Stimulated activated naive CD8-positive, alpha-beta T cell treated with anti-CD3 and anti-CD28 coated beads, Interleukin-15, amount 100 ng/mL, for 72 hours (primary cell): ENCODE data around the gene SYT3.
A peak's percentile ranks its signal among the peaks of the same experiment; 100 is the strongest.
"Not testable (repeated sequence)": the region's sequence is repeated elsewhere in the genome, so short reads cannot be mapped to it uniquely, and the experiment has no call there.

Source experiments
- ATAC-seq: fragments of 150-1000 bp; cut with Tn5 transposase; 2 replicates; pipeline ENCODE4 v1.10.0; 2021; ENCODE audit warnings: mild to moderate bottlenecking, moderate library complexity
- DNase-seq, 2 donors: peaks; one replicate each; pipeline ENCODE4 v3.0.0; 2021 to 2022
- H3K27ac Mint-ChIP-seq, 2 donors: one replicate each; pipeline ENCODE4 v1.8.0; 2022; ENCODE audit warnings: mild to moderate bottlenecking in 2 of 2, mixed read lengths in 2 of 2, moderate library complexity in 2 of 2
- H3K27me3 Mint-ChIP-seq: one replicate; pipeline ENCODE4 v1.8.0; 2022; ENCODE audit warnings: mixed read lengths
- H3K4me1 Mint-ChIP-seq: one replicate; pipeline ENCODE4 v1.8.0; 2022; ENCODE audit warnings: mild to moderate bottlenecking, mixed read lengths
- H3K4me3 Mint-ChIP-seq, 2 donors: one replicate each; pipeline ENCODE4 v1.8.0; 2022; ENCODE audit warnings: mild to moderate bottlenecking in 2 of 2, mixed read lengths in 2 of 2, moderate library complexity in 1 of 2
- H3K9me3 Mint-ChIP-seq, 2 donors: one replicate each; pipeline ENCODE4 v1.8.0; 2022; ENCODE audit warnings: mixed read lengths in 2 of 2

SYT3 gene

DNA sequence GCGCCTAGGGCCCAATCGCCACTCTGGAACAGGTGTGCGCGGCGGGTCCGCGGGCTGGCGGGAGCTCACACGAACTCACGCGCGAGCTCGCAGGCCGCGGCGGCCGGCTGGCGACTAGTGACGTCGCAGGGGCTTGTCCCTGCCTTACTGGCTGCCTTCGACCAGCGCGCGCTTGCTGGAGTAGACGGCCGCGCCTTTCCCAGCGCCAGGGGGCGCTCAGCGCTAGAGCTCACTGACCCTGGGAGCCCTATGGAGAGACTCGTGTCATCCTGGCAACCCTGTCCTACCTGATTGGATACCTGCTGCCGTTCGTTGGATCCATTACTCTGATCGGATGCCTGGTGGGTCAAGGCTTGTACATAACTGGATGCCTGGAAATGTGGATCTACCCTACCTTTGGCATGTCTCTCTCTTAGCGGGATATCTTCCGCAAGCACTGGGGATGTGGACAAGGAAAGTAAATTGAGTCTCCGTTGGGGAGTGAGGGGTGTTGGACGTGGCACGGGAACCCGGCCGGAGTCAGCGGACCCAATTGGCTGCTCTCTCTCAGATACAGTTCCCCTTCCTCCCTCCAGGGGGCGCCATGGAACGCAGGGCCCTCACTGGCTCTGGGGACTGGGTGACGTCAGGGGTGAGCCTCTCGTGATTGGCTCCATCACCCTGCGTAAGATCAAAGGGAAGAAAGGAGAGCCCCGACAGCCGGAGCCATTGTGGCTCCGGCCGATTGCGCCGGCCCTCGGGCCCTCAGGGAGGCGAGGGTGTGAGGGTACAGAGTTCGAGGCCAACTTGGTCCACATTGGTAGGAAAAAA lies 35.2 kb downstream of the SYT3 start:
- H3K4me3 Mint-ChIP-seq, H3K27ac Mint-ChIP-seq, DNase-seq: not testable (repeated sequence)
- H3K4me1 Mint-ChIP-seq: peaks cover 17% of the 10 kb centered on the region
- peaks cover 0 to 16% of the 10 kb centered on the region in 2 donors for H3K9me3 Mint-ChIP-seq
- peak; percentile 50 for ATAC-seq
- H3K27me3 Mint-ChIP-seq: peaks cover 75% of the 10 kb centered on the region

DNA sequence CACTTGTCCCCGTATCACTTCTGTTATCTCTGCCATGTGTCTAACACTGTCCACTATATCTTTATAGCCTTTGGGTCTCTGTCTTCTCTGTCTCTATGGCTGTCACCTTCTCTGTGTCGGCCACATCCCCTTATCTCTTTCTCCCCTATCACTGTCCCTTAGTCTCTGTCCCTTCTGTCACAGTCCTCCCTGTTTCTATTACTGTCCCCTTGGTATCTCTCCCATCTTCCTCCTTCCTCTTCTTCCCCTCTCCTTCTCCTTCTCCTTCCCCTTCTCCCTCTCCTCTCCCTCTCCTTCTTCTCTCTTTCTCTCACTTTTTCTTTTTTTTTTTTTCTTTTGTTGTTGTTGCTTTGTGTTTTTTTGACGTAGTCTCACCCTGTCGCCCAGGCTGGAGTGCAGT lies 36.7 kb downstream of the SYT3 start:
- no peak overlapping the region for H3K27ac Mint-ChIP-seq
- ATAC-seq (no peak), DNase-seq (no peak)
- H3K27me3 Mint-ChIP-seq: peaks cover 67% of the 10 kb centered on the region
- H3K4me3 Mint-ChIP-seq: no peak overlapping the region
- peaks cover 10% of the 10 kb centered on the region for H3K4me1 Mint-ChIP-seq
- peaks cover 0 to 10% of the 10 kb centered on the region in 2 donors for H3K9me3 Mint-ChIP-seq

DNA sequence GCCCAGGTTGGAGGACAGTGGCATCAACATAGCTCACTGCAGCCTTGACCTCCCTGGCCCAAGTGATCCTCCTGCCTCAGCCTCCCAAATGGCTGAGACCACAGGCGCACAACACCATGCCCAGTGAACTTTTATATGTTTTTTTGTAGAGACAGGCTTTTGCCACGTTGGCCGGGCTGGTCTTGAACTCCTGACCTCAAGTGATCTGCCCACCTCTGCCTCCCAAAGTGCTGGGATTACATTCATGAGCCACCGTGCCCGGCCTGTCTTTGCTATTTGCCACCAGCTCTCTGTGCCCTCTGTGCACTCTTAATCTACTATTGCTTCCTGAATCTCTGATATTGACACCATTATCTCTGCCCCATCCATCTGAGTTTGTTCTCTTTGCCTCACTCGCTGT lies 37.2 kb downstream of the SYT3 start:
- DNase-seq: no peak
- Mint-ChIP-seq H3K27ac (no peak overlapping the region), H3K4me3 (no peak overlapping the region), H3K4me1 (peaks cover 5% of the 10 kb centered on the region), H3K9me3 (peaks cover 0 to 6% of the 10 kb centered on the region in 2 donors), H3K27me3 (peaks cover 63% of the 10 kb centered on the region)
- ATAC-seq: no peak

DNA sequence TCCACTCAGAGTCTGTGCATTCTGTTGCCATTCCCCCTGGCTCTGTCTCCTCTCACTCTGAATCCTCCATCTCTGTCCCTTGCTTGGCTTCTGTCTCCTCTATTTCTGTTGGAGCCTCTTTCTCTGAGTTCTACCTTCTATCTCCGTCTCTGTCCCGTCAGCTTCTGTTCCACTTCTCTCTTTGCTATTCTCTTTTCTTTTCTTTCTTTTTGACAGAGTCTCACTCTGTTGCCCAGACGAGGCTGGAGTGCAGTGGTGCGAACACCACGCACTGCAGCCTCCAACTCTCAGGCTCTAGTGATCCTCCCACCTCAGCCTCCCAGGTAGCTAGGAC lies 37.6 kb downstream of the SYT3 start:
- ATAC-seq (no peak), DNase-seq (no peak)
- Mint-ChIP-seq H3K9me3 (peaks cover 0 to 1% of the 10 kb centered on the region in 2 donors), H3K4me1 (peaks cover under 1% of the 10 kb centered on the region), H3K4me3 (no peak overlapping the region), H3K27ac (no peak overlapping the region), H3K27me3 (peaks cover 58% of the 10 kb centered on the region)

DNA sequence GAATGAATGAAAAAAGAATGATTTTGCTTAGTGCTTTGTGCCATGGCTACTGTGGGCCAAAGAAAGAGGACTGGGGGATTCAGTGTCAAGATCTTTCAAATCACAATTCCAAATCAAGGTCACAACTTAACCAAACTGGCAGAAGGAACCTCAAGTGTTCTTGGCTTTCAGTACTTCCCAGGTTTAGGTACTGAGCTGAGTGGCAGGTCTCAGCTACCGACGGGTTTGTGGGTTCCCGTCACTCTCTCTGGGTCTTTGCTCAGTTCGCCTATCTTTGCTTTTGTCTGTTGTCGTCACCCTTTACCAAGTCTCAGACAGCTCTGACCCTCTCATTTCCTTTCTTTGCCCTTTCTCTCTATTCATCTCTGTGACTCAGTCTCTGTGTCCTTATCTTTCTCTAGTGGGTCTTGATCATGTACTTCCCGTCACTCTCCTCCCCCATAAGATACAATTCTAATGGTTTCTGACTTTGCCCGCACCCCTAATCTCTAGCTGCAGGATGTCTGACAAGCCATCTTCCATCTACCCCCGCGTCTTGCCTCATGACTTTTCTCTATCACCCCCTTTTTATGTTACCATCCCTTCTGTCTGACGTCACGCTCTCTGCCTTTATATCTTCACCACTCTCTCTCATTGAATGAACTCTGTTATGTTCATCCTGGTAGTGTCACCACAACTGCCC lies 38.1 kb downstream of the SYT3 start:
- H3K27ac Mint-ChIP-seq: no peak overlapping the region
- no peaks in the 10 kb centered on the region for H3K9me3 Mint-ChIP-seq
- DNase-seq (no peak), ATAC-seq (no peak)
- no peak overlapping the region for H3K4me3 Mint-ChIP-seq
- H3K4me1 Mint-ChIP-seq: no peaks in the 10 kb centered on the region
- H3K27me3 Mint-ChIP-seq: peaks cover 54% of the 10 kb centered on the region

DNA sequence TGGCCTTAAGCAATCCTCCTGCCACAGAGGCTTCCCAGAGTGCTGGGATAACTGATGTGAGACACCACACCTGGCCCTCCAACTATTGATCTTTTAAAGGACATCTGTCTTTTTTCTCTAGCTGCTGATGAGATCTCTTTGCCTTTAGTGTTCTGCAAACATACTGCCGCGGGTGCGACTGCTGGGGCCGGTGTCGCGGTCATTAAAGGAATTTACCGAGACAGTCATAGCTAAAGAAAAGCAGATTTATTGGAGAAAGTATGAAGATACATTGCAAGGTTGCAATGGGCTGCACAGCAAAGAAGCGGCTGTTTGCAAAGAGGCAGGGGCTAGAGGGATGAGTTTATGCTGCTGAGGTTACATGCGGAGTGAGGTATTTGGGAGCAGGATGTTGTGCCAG lies 40.3 kb downstream of the SYT3 start:
- no peak for DNase-seq
- Mint-ChIP-seq H3K27ac (no peak overlapping the region), H3K27me3 (peaks cover 41% of the 10 kb centered on the region), H3K9me3 (no peaks in the 10 kb centered on the region), H3K4me1 (no peaks in the 10 kb centered on the region), H3K4me3 (no peak overlapping the region)
- no peak for ATAC-seq

DNA sequence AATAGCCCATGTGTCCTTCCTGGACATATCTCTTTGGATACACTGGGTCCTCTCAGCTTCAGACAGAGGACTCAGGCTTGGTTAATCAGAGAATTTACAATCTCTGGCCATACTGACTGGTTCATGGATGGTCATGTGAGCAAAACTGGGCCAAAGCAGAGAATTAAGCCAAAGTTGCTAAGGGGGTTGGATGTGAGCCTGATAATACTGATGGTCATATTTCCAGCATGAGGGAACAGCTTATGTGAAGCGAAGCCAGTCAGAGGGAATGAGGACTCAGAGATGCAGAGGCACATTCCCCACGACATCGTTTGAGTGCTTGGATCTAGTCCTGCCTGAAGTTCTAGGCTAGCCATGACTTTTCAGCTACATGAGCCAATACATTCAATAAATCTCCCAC lies 49.5 kb downstream of the SYT3 start:
- no peak for ATAC-seq

DNA sequence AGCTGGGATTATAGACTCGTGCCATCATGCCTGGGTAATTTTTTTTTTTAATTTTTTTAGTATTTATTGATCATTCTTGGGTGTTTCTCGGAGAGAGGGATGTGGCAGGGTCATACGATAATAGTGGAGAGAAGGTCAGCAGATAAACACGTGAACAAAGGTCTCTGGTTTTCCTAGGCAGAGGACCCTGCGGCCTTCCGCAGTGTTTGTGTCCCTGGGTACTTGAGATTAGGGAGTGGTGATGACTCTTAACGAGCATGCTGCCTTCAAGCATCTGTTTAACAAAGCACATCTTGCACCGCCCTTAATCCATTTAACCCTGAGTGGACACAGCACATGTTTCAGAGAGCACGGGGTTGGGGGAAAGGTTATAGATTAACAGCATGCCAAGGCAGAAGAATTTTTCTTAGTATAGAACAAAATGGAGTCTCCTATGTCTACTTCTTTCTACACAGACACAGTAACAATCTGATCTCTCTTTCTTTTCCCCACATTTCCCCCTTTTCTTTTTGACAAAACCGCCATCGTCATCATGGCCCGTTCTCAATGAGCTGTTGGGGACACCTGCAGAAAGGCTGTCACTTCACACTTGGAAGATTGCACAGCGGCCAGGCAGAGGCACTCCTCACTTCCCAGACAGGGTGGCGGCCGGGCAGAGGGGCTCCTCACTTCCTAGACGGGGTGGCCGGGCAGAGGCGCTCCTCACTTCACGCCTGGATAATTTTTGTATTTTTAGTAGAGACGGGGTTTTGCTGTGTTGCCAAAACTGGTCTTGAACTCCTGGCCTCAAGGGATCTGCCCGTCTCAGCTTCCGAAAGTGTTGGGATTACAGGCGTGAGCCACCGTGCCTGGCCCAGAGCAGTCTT lies 57.7 kb downstream of the SYT3 start:
- peaks cover 44% of the 10 kb centered on the region for H3K27me3 Mint-ChIP-seq
- H3K4me3 Mint-ChIP-seq, H3K9me3 Mint-ChIP-seq: not testable (repeated sequence)

More for the DNA sequence above, 49.5 kb downstream of the SYT3 start:
- H3K4me3 Mint-ChIP-seq: no peak overlapping the region
- no peak overlapping the region for H3K27ac Mint-ChIP-seq
- DNase-seq: no peak
- H3K9me3 Mint-ChIP-seq: no peaks in the 10 kb centered on the region
- H3K4me1 Mint-ChIP-seq: no peaks in the 10 kb centered on the region
- H3K27me3 Mint-ChIP-seq: peaks cover 35% of the 10 kb centered on the region

DNA sequence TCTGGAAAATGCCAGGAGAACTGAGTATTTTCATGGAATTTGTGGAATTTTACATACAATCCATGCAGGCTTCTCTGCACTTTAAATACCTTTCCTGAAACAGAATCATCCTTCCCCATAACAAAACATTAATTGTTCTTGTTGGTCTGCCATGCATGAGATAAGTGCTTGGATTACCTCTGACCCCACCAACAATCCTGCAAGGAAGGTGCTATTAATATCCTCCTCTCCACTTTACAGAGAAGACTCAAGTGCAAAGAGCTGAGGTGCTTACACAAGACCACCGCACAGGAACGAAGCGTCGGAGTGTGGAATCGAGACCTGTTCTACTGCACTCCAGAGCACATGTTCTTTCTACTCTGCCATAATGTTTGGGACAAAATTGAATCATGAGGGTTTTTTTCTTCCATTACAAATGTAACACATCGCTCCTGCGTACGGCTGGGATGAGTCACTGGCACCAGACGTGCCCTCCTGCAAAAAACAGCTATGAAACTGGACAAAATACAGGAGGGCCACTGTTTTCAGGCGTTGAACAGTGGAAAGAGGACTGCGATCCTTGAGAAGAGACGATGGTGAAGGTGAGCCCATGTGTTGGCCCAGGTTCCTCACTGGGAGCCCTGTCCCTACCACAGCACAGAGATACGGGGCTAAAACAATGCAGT lies 58.6 kb downstream of the SYT3 start:
- H3K27ac Mint-ChIP-seq: no peak overlapping the region
- peaks cover 37% of the 10 kb centered on the region for H3K27me3 Mint-ChIP-seq
- H3K4me1 Mint-ChIP-seq: no peaks in the 10 kb centered on the region
- DNase-seq (no peak), ATAC-seq (no peak)
- no peaks in the 10 kb centered on the region for H3K9me3 Mint-ChIP-seq
- no peak overlapping the region for H3K4me3 Mint-ChIP-seq

More for the DNA sequence above, 57.7 kb downstream of the SYT3 start:
- not testable (repeated sequence) for H3K4me1 Mint-ChIP-seq, DNase-seq, H3K27ac Mint-ChIP-seq, ATAC-seq

DNA sequence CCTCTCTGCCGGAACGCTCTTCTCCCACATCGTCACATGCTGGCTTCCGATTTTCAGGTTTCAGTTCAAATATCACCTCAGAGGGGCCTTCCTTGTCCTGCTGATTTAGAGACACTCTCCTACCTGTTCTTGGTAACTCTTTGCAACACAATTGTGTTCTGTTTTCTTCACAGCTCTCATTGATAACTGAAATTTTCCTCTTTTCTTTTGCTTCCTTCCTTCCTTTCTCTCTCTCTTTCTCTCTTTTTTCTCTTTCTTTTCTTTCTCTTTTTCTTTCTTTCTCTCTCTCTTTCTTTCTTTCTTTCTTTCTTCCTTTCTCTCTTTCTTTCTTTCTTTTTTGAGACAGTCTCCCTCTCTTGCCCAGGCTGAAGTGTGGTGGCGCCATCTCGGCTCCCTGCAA lies 59.4 kb downstream of the SYT3 start:
- no peaks in the 10 kb centered on the region for H3K4me1 Mint-ChIP-seq
- H3K27me3 Mint-ChIP-seq: peaks cover 35% of the 10 kb centered on the region
- no peaks in the 10 kb centered on the region for H3K9me3 Mint-ChIP-seq
- H3K4me3 Mint-ChIP-seq: no peak overlapping the region
- no peak for ATAC-seq
- peak overlapping the region in 1 of 2 donors; percentile 78 for H3K27ac Mint-ChIP-seq
- DNase-seq: no peak

DNA sequence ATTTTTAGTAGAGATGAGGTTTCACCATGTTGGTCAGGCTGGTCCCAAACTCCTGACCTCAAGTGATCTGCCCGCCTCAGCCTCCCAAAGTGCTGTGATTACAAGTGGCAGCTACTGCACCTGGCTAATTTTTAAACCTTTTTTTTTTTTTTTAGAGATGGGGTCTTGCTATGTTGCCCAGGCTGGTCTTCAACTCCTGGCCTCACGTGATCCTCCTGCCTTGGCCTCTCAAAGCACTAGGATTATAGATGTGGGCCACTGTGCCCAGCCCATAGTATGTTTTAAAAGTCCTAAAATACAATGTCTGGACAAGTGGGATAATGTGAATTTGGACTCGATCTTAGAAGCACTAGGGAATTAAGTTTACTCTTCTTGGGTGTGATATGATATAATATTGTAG lies 62.9 kb downstream of the SYT3 start:
- H3K27me3 Mint-ChIP-seq: peaks cover 37% of the 10 kb centered on the region

DNA sequence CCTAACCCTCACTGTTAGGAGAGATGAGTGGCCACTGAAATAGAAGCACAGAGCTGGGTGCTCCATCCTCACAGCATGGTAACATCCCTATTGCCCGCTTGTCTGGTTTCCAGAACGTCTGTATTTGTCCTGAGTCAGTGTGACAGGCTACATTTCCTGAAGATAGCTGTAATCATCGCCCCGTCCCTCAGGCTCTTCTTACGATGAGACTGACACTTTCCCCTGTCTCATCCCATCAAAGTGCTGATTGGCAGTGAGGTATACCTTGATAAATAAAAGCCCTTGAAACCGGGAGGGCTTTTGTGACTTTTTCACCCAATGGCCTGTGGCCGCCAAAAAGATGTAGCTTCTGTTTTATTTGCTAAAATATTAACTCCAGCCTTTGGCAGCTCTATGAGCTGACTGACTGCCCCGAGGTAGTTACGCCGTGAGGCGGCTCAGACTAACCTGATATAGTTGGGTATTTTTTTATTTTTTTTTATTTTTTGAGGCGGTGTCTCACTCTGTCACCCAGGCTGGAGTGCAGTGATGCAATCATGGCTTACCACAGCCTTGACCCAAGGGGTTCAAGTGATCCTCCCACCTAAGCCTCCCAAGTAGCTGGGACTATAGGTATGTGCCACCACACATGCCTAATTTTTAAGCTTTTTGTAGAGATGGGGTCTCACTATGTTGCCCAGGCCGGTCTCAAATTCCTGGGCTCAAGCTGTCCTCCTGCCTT lies 65.8 kb downstream of the SYT3 start:
- ATAC-seq (no peak), DNase-seq (no peak)
- Mint-ChIP-seq H3K27me3 (peaks cover 31% of the 10 kb centered on the region), H3K9me3 (no peaks in the 10 kb centered on the region), H3K4me1 (no peaks in the 10 kb centered on the region), H3K27ac (no peak overlapping the region), H3K4me3 (no peak overlapping the region)

More for the DNA sequence above, 62.9 kb downstream of the SYT3 start:
- not testable (repeated sequence) for H3K4me3 Mint-ChIP-seq, H3K4me1 Mint-ChIP-seq, ATAC-seq, H3K27ac Mint-ChIP-seq, H3K9me3 Mint-ChIP-seq, DNase-seq
